ENCODE data around the gene WDR44.

GRCh38 chrX:118496763-118497079 lies 150.8 kb downstream of the WDR44 start:
- TF ChIP-seq CTCF (IDR thresholded peaks at IDR 0.05; ENCODE audit: poor library complexity): no peak
- TF ChIP-seq EZH2phosphoT487 (IDR thresholded peaks at IDR 0.05; ENCODE audit: low read depth, severe bottlenecking, unreplicated experiment): no peak
